ENCODE measurements around the gene SLC16A4.

DNA sequence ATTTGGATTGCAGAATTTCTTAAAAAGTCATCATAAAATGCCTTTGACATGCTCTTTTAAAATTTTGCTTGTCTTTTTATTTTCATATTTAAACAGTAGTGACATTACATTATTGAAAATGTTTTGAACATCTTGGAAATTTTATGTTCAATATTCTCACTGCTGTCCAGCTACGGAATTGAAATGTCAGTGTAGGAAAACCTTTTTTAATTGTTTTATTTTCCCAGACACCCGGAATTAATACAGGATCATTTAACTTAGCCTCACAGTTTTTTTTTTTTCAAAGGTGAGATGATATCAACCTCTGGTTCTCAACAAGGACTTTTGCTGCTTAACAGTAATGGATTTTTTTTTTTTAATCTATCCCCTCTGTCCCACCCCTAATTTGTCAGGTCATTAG is 47.6 kb downstream of the SLC16A4 start:
- TF ChIP-seq GATA3 (IDR thresholded peaks at IDR 0.05; ENCODE audit: low read depth, low read length) (no peak), GATA2 (IDR thresholded peaks at IDR 0.05; ENCODE audit: low read depth, low read length) (no peak)

Data from SH-SY5Y (cell line).